Upper lobe of left lung (tissue), 6 donors: Measurements from ENCODE around the gene THYN1. TPM values are rescaled to one million over a fixed set of nuclear protein-coding genes. Genes with fewer than 3 reads are reported as not detected.
"Not testable (repeated sequence)": the region's sequence is repeated elsewhere in the genome, so short reads cannot be mapped to it uniquely, and the experiment has no call there.

Experiments
- ATAC-seq, 2 donors: fragments of 200-7000 bp; cut with Tn5 transposase; one replicate each; pipeline ENCODE4 v1.9.1; 2022; ENCODE audit warnings: mild to moderate bottlenecking in 2 of 2, moderate library complexity in 2 of 2; ENCODE audit not compliant: low FRiP score in 2 of 2
- DNase-seq, 2 donors: peaks; one replicate each; pipeline ENCODE4 v3.0.0-alpha.2; 2019 to 2020
- H3K27ac ChIP-seq, 4 donors: fragments of 200-600 bp; sonication (generic); one replicate each; pipeline ENCODE4 v1.5.1; 2016 to 2019
- H3K27me3 ChIP-seq, 4 donors: fragments of 200-600 bp; sonication (generic); one replicate each; pipeline ENCODE4 v1.5.1; 2017 to 2019
- H3K36me3 ChIP-seq, 4 donors: fragments of 200-600 bp; sonication (generic); one replicate each; pipeline ENCODE4 v1.5.1; 2016 to 2019
- H3K4me1 ChIP-seq, 4 donors: fragments of 200-600 bp; sonication (generic); one replicate each; pipeline ENCODE4 v1.5.1; 2018 to 2019
- H3K4me3 ChIP-seq, 4 donors: fragments of 200-600 bp; sonication (generic); one replicate each; pipeline ENCODE4 v1.5.1; 2017 to 2019; ENCODE audit warnings: mild to moderate bottlenecking in 2 of 4, moderate library complexity in 1 of 4
- H3K9me3 ChIP-seq, 4 donors: fragments of 200-600 bp; sonication (generic); one replicate each; pipeline ENCODE4 v1.5.1; 2018 to 2019
- CTCF ChIP-seq, 6 experiments: fragments of 450-650 bp in 4 of 6; fragments of 200-600 bp in 2 of 6; sonication (generic) in 2 of 6; IDR thresholded peaks; one replicate each; pipeline ENCODE4 v1.5.1; 2016 to 2019; ENCODE audit warnings: antibody characterized with exemption in 6 of 6
- EP300 ChIP-seq, 4 donors: sonication (generic); formaldehyde crosslinking; IDR thresholded peaks; one replicate each; pipeline ENCODE4 v1.5.1; 2017; ENCODE audit warnings: antibody characterized with exemption in 4 of 4, control low read depth in 2 of 4
- POLR2A ChIP-seq, 4 donors: fragments of 450-650 bp; IDR thresholded peaks; one replicate each; pipeline ENCODE4 v1.5.1; 2016 to 2017; ENCODE audit warnings: antibody characterized with exemption in 4 of 4, mild to moderate bottlenecking in 2 of 4
- POLR2AphosphoS5 ChIP-seq, 2 donors: sonication (generic); formaldehyde crosslinking; IDR thresholded peaks; one replicate each; pipeline ENCODE4 v1.5.1; 2017; ENCODE audit warnings: antibody characterized with exemption in 2 of 2
- WGBS, 2 donors: methylation state at CpG; one replicate each; pipeline ENCODE4 v1.1.5; 2017 to 2018; 5-methylcytosine and 5-hydroxymethylcytosine counted together
- total RNA-seq, 6 donors: library from RNA; depleted of rRNA in 4 of 6; stranded (reverse); fragments of >200 nt in 4 of 6; gene quantifications; one replicate each; pipeline versions ENCODE4 v1.1.0 to v1.2.1, GENCODE V29; 2016 to 2021
- donor health status: DM: no; HTN: no; CAD: no; lungs with moderate emphysema.
- donor health status: DM: no; HTN: yes; CAD: no; lungs with severe emphysema.

THYN1 gene
- total RNA-seq, 6 donors from 2014 or later: 23.2 to 39.8 (median 34.2) TPM

DNA sequence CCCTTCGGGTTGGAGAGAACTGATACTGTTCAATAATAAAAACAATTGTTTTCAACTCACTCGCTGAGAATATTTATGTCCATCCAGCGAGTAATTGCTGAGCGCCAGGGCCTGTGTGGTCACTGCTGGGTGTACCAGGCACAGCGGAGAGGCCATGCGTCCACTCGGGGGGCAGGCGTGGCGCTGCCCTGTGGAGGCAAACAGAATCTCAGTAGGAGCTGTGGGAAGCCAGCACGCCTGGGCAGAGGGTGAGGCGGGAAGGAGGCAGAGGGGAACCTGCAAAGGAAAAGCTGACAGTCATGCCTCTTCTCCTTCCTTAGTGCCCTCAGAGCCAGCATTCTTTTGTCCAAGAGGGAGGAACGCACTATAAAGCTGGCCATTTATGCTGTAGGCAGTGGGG is 34.4 kb upstream of the THYN1 start:
- ATAC-seq (no peak), DNase-seq (peak in 1 of 2 donors; percentile 55)
- Histone ChIP-seq H3K36me3 (no peaks in the 10 kb centered on the region), H3K27me3 (no peaks in the 10 kb centered on the region), H3K27ac (no peak overlapping the region), H3K4me3 (no peak overlapping the region), H3K9me3 (no peaks in the 10 kb centered on the region), H3K4me1 (no peaks in the 10 kb centered on the region)
- WGBS, 2 donors: 89 to 91% methylated on average over 12 of the region's 12 CpGs
- TF ChIP-seq POLR2A (IDR thresholded peaks at IDR 0.05): no peak
- TF ChIP-seq POLR2AphosphoS5 (IDR thresholded peaks at IDR 0.05): no peak
- no peak for TF ChIP-seq CTCF (IDR thresholded peaks at IDR 0.05)
- no peak for TF ChIP-seq EP300 (IDR thresholded peaks at IDR 0.05)

GRCh38 chr11:134284349-134284748 is 31.2 kb upstream of the THYN1 start:
- 90 to 94% methylated on average over 5 of the region's 5 CpGs for WGBS, 2 donors
- H3K27ac ChIP-seq, ATAC-seq: not testable (repeated sequence)

DNA sequence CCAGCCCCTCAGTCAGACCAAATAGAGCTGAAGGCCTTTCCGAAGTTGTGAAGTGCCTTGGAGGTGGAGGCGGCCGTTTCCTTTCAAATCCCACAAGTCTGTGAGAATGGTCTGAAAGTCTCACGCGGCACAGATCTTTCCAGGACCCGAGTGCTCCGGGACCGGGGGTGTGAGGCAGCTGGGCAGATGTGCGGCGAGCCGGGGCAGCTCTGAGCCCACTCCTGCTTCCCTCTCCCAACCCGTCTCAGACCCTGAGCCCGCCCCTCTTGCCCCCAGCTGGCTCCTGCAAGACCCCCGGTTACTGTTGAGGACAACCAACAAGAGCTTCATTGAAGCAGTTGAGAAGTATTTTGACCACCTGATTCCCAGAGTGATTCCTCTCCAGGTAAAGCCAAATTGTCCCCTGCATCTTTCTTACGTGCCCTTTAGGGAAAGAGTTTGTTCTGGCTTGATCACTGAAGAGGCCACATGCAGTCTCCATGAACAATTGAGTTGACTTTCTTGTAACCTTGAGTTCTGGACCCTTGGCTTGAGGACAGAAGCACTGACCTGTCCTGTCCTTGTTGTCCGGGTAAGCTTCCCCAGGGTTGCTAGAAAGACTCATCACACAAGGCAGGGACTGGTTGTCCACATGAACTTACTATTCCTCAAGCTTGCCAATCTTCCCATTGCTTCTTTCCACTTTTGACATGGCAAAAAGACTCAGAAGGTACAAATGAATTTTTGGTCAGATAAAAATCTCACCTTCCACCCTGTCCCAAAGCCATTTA is 30.5 kb upstream of the THYN1 start:
- H3K4me1 ChIP-seq: no peaks in the 10 kb centered on the region
- H3K9me3 ChIP-seq: no peaks in the 10 kb centered on the region
- WGBS, 2 donors: 85 to 88% methylated on average over 14 to 16 of the region's 16 CpGs
- DNase-seq: peak in 1 of 2 donors; percentile 52
- H3K27me3 ChIP-seq: no peaks in the 10 kb centered on the region
- no peak for ATAC-seq
- TF ChIP-seq POLR2AphosphoS5 (IDR thresholded peaks at IDR 0.05) (no peak), EP300 (IDR thresholded peaks at IDR 0.05) (no peak), CTCF (IDR thresholded peaks at IDR 0.05) (no peak), POLR2A (IDR thresholded peaks at IDR 0.05) (no peak)
- H3K4me3 ChIP-seq: no peak overlapping the region
- H3K27ac ChIP-seq: no peak overlapping the region
- H3K36me3 ChIP-seq: no peaks in the 10 kb centered on the region

More at GRCh38 chr11:134284349-134284748, 31.2 kb upstream of the THYN1 start:
- not testable (repeated sequence) for H3K36me3 ChIP-seq, H3K9me3 ChIP-seq, H3K27me3 ChIP-seq, DNase-seq, H3K4me1 ChIP-seq, H3K4me3 ChIP-seq

- peaks cover 0 to 6% (median 3%) of the 10 kb centered on the region in 4 donors for H3K27me3 ChIP-seq
- whole genome bisulfite sequencing, 2 donors: 84 to 88% methylated on average over 22 of the region's 22 CpGs
- ATAC-seq (peak in 1 of 2 donors; percentile 28), DNase-seq (peak; percentile 48 to 75)
- no peaks in the 10 kb centered on the region for H3K9me3 ChIP-seq
- no peak overlapping the region for H3K27ac ChIP-seq
- H3K4me1 ChIP-seq: peaks cover under 1 to 2% (median 1%) of the 10 kb centered on the region in 4 donors
- no peak overlapping the region for H3K4me3 ChIP-seq
- no peaks in the 10 kb centered on the region for H3K36me3 ChIP-seq
- TF ChIP-seq POLR2A (IDR thresholded peaks at IDR 0.05): no peak
- TF ChIP-seq CTCF (IDR thresholded peaks at IDR 0.05): no peak
- TF ChIP-seq POLR2AphosphoS5 (IDR thresholded peaks at IDR 0.05): no peak
- TF ChIP-seq EP300 (IDR thresholded peaks at IDR 0.05): no peak
Measured at GRCh38 chr11:134282121-134283045, 29.2 kb upstream of the THYN1 start.

GRCh38 chr11:134281635-134282034 is 28.5 kb upstream of the THYN1 start:
- 100% methylated on average over 2 of the region's 17 CpGs; no CpG with 5 or more reads in 1 of the 2 donors for WGBS, 2 donors
- not testable (repeated sequence) for H3K36me3 ChIP-seq, H3K27ac ChIP-seq, H3K4me3 ChIP-seq, H3K9me3 ChIP-seq, H3K4me1 ChIP-seq
- ATAC-seq: peak; percentile 29 to 67
- peaks cover 0 to 12% (median 10%) of the 10 kb centered on the region in 4 donors for H3K27me3 ChIP-seq
- peak in 1 of 2 donors; percentile 62 for DNase-seq
